GM19395 (cell line): ENCODE results near the gene ANKRD34A.

Source experiments
- ATAC-seq: cut with Tn5 transposase; IDR thresholded peaks from one replicate; pipeline ENCODE4 v1.9.1; 2021; ENCODE audit warnings: mild to moderate bottlenecking, moderate library complexity; ENCODE audit not compliant: unreplicated experiment

Gene ANKRD34A

GRCh38 chr1:145964328-145965118 is at the start of gene ANKRD34A, which contains the start of gene POLR3GL:
ANKRD34A (minus strand) TSS chr1:145964575; CDS start chr1:145961759, 2,816 bp downstream.
POLR3GL (plus strand) TSS chr1:145964690; CDS start chr1:145974866, 10,176 bp downstream.
- ATAC-seq = peak; percentile 92

DNA sequence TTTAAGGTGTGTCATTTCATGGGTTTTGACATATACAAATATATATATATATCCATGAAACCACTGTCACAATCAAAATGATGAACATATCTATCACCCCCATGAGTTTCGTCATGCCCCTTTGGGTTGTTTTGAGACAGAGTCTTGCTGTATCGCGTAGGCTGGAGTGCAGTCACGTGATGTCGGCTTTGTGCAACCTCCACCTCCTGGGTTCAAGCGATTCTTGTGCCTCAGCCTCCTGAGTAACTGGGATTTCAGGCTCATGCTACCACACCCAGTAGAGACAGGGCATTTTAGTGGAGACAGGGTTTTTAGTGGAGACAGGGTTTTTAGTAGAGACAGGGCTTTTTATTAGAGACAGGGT is 49.2 kb upstream of the ANKRD34A start:
- ATAC-seq = no peak

- no peak for ATAC-seq
Measured at GRCh38 chr1:146012703-146013558, 48.6 kb upstream of the ANKRD34A start.

DNA sequence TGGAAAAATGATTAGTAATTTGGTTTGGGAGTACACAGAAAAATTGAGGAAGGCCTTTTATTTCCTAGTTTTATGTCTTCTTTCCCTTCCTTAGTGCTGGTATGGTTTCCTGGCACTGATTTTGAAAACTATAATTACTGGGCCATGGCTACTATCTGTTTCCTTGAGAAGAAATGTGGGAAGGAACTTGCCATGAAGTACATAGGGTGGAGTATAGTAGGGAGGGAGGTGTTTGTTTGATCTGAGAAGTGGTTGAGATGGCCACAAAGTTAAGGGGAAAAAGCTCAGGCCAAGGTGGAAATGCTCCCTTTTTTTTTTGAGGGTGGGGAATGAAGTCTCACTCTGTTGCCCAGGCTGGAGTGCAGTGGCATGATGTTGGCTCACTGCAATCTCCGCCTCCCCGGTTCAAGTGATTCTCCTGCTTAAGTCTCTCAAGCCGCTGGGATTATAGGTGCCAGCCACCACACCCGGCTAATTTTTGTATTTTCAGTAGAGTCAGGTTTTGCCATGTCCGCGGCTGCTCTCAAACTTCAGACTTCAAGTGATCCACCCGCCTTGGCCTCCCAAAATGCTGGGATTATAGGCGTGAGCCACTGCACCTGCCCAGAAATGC is 45.9 kb upstream of the ANKRD34A start:
- no peak for ATAC-seq

DNA sequence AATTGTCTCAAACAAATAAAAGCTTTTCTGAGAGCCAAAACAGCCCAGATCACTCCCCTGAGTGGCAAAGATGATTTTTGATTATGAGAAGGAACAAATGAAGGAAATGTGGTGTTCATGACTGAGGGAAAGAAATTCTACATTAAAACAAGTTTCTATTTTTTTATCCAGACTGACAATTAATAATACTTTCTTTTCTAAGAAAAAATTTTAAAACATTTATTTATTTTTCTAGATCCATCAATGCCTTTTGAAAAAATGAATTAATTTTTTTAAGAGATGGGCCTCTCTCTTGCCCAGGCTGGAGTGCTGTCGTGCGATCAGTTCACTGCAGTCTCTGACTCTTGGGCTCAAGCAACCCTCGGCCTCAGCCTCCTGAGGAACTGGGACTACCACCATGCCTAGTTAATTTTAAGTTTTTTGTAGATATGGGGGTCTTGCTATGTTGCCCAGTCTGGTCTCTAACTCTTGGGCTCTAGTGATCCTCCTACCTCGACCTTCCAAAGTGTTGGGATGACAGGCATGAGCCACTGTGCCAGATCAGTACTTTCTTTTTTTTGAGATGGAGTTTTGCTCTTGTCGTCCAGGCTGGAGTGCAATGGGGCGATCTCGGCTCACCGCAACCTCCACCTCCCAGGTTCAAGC is 43.2 kb upstream of the ANKRD34A start:
- no peak for ATAC-seq

DNA sequence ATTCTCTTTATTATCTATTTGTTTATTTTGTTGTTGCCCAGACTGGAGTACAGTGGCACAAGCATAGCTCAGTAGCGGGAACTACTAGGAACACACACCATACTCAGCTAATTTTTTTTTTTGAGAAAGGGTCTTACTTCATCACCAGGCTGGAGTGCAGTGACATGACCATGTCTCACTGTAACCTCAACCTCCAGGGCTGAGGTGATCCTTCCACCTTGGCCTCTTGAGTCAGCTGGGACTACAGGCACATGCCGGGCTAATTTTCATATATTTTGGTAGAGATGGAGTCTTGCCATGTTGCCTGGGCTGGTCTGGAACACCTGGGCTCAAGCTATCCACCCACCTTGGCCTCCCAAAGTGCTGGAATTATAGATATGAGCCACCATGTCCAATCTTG is 37.3 kb upstream of the ANKRD34A start:
- no peak for ATAC-seq

DNA sequence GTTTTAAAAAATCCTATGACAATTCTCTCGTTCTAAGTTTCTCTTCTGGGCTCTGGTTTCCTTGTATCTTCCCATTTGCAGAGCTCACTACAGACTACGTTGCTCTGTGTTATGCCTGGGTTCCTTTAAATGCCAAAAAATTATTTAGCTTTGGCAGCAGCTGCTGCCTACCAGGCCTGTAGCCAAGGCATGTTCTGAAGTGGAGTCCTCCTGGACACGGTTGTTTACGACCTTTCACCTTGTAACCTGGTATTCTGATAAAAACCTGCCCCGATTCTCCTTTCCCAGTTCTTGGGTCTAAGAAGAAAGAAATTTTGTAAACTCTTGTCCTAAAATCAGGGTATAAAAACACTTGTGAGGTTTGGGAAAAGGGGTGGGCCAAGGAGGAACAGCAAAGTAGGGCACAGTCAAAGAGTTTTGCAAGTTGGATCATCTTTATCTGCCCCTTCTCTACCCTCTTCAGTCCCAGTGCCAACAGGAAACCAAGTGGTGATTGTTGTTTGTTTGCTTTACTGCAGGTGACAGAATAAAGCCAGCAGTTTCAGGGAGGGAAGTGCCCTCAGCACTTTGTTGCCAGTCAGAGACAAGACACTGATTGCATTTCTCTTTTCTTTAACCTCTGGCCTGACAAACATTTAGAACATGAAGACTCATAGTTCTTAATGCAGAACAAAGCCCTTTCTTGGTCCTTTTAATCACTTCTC is 35.1 kb upstream of the ANKRD34A start:
- ATAC-seq = no peak

DNA sequence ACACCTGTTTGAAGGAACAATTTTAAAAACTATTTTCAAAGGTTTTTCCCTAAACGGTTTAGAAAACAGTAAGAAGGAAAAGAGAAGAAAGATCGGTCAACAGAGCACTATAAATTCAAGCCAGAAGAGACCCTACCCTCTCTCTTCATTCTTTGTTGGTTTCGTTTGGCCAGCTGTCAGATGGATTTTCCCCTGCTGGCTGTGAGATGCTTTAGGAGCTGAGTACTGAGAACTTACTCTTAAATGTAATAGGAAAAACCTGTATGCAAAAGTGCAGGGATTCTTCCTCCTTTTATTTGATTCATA is 33.3 kb upstream of the ANKRD34A start:
- no peak for ATAC-seq

- peak; percentile 31 for ATAC-seq
Measured at GRCh38 chr1:145997016-145997717, 32.8 kb upstream of the ANKRD34A start.

DNA sequence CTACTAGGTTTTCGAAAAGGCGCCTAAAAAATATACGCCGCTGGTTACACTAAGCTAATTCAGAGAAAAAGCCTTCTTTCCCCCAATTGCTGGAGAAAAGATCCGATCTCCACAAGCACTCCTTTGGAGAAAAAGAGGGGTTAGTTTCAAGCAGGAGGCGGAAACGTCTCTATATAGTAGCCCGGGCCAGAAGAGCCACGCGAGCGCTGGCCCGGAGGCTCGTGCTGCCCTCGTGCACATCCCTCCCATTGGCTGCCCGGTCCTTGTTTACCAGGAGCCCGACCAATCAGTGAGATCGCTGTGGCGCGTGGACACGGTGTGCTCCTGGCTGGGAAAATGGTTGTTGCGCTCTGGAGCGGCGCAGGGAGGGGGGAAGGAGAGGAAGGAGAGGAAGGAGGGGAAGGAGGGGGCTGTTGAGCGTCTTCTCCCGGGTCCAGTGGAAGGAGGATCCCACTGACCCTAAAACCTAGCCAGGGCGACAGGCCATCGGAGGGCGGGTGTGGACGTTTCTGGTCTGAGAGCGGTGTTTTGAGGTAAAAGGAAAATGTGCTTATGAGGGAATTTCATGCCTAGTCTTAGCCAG is 32.1 kb upstream of the ANKRD34A start, which contains the start of gene TXNIP:
TSS of gene TXNIP (minus strand) at position 147 of the 583 bp plus-strand sequence. CDS start 313 bp downstream, outside the sequence.
- ATAC-seq = peak; percentile 81

DNA sequence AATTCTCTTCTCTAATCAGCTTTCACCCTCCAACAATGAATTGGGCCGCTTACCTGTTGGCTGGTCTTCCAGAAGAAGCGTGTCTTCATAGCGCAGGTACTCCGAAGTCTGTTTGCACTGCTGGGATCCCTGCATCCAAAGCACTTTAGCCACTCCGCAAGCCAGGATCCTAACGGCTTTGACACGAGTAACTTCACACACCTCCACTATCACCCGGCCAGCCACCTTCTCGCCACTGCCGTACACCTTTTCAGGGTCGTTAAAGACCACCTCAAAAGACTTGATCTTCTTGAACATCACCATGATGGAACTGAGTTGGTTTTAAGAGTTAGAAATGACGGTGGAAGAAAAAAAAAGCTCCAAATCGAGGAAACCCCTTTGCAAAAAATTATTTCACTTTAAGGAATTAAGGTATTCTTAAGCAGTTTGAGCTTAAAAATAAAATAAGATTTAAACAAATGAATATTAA is 31.6 kb upstream of the ANKRD34A start:
- ATAC-seq = no peak

GRCh38 chr1:145995148-145995881 is 30.9 kb upstream of the ANKRD34A start:
- ATAC-seq = no peak

- no peak for ATAC-seq
Measured at GRCh38 chr1:145994391-145995120, 30.2 kb upstream of the ANKRD34A start.

- ATAC-seq = no peak
Measured at GRCh38 chr1:145993618-145994390, 29.4 kb upstream of the ANKRD34A start.

GRCh38 chr1:145992958-145993617 is 28.7 kb upstream of the ANKRD34A start:
- no peak for ATAC-seq

GRCh38 chr1:145992502-145992936 is 28.1 kb upstream of the ANKRD34A start:
- ATAC-seq = no peak
